ENCODE results near the gene LPIN1.
"Not testable (repeated sequence)": the region's sequence is repeated elsewhere in the genome, so short reads cannot be mapped to it uniquely, and the experiment has no call there.

LPIN1 gene

GRCh38 chr2:11850082-11850481 lies 103.7 kb downstream of the LPIN1 start:
- H3K4me3 Mint-ChIP-seq, result no peak overlapping the region
- peaks cover 3% of the 10 kb centered on the region for H3K36me3 Mint-ChIP-seq (ENCODE audit: low read depth)
- H3K4me1 Mint-ChIP-seq (ENCODE audit: low read depth), result peaks cover 3% of the 10 kb centered on the region
- peaks cover 13% of the 10 kb centered on the region for H3K9me3 Mint-ChIP-seq
- no peak overlapping the region for H3K27ac Mint-ChIP-seq
- peaks cover 5% of the 10 kb centered on the region for H3K27me3 Mint-ChIP-seq

GRCh38 chr2:11852526-11853196 lies 106.2 kb downstream of the LPIN1 start:
- Mint-ChIP-seq H3K36me3 (ENCODE audit: low read depth) (peaks cover under 1% of the 10 kb centered on the region), H3K9me3 (peaks cover 10% of the 10 kb centered on the region), H3K27ac (no peak overlapping the region), H3K27me3 (peaks cover 5% of the 10 kb centered on the region), H3K4me1 (ENCODE audit: low read depth) (peaks cover 22% of the 10 kb centered on the region), H3K4me3 (no peak overlapping the region)

GRCh38 chr2:11853197-11853588 lies 106.8 kb downstream of the LPIN1 start:
- Mint-ChIP-seq H3K4me1 (ENCODE audit: low read depth) (peaks cover 22% of the 10 kb centered on the region), H3K27ac (no peak overlapping the region), H3K36me3 (ENCODE audit: low read depth) (no peaks in the 10 kb centered on the region), H3K27me3 (peaks cover 5% of the 10 kb centered on the region), H3K9me3 (peaks cover 7% of the 10 kb centered on the region), H3K4me3 (no peak overlapping the region)

- Mint-ChIP-seq H3K4me1 (ENCODE audit: low read depth) (peaks cover 22% of the 10 kb centered on the region), H3K36me3 (ENCODE audit: low read depth) (no peaks in the 10 kb centered on the region), H3K27ac (no peak overlapping the region), H3K27me3 (peaks cover 5% of the 10 kb centered on the region), H3K4me3 (no peak overlapping the region), H3K9me3 (peaks cover 16% of the 10 kb centered on the region)
Observed at GRCh38 chr2:11855064-11855760, 108.8 kb downstream of the LPIN1 start.

- Mint-ChIP-seq H3K9me3 (peaks cover 16% of the 10 kb centered on the region), H3K27ac (no peak overlapping the region), H3K27me3 (peaks cover 5% of the 10 kb centered on the region)
Observed at GRCh38 chr2:11856095-11856494, 109.7 kb downstream of the LPIN1 start.

GRCh38 chr2:11858883-11859282 lies 112.5 kb downstream of the LPIN1 start:
- peaks cover 16% of the 10 kb centered on the region for H3K9me3 Mint-ChIP-seq
- peaks cover 44% of the 10 kb centered on the region for H3K4me1 Mint-ChIP-seq (ENCODE audit: low read depth)
- no peak overlapping the region for H3K4me3 Mint-ChIP-seq
- no peaks in the 10 kb centered on the region for H3K36me3 Mint-ChIP-seq (ENCODE audit: low read depth)
- peaks cover 9% of the 10 kb centered on the region for H3K27me3 Mint-ChIP-seq
- H3K27ac Mint-ChIP-seq, result no peak overlapping the region

More at GRCh38 chr2:11856095-11856494, 109.7 kb downstream of the LPIN1 start:
- H3K4me1 Mint-ChIP-seq (ENCODE audit: low read depth), result peaks cover 25% of the 10 kb centered on the region
- H3K36me3 Mint-ChIP-seq (ENCODE audit: low read depth), result no peaks in the 10 kb centered on the region
- no peak overlapping the region for H3K4me3 Mint-ChIP-seq

- Mint-ChIP-seq H3K4me1 (ENCODE audit: low read depth) (peaks cover 53% of the 10 kb centered on the region), H3K9me3 (peaks cover 16% of the 10 kb centered on the region)
- H3K4me3 Mint-ChIP-seq; H3K27me3 Mint-ChIP-seq; H3K36me3 Mint-ChIP-seq (ENCODE audit: low read depth); H3K27ac Mint-ChIP-seq: not testable (repeated sequence)
Observed at GRCh38 chr2:11859975-11860374, 113.5 kb downstream of the LPIN1 start.

GRCh38 chr2:11861044-11861443 lies 114.6 kb downstream of the LPIN1 start:
- Mint-ChIP-seq H3K27me3 (peaks cover 9% of the 10 kb centered on the region), H3K9me3 (peaks cover 16% of the 10 kb centered on the region), H3K27ac (no peak overlapping the region), H3K36me3 (ENCODE audit: low read depth) (no peaks in the 10 kb centered on the region), H3K4me1 (ENCODE audit: low read depth) (peaks cover 49% of the 10 kb centered on the region), H3K4me3 (no peak overlapping the region)

- Mint-ChIP-seq H3K4me3 (no peak overlapping the region), H3K27me3 (peaks cover 9% of the 10 kb centered on the region), H3K9me3 (peaks cover 16% of the 10 kb centered on the region)
Observed at GRCh38 chr2:11862049-11862448, 115.6 kb downstream of the LPIN1 start.

GRCh38 chr2:11863103-11863502 lies 116.7 kb downstream of the LPIN1 start:
- peaks cover 9% of the 10 kb centered on the region for H3K27me3 Mint-ChIP-seq
- H3K9me3 Mint-ChIP-seq, result peaks cover 8% of the 10 kb centered on the region
- H3K4me1 Mint-ChIP-seq (ENCODE audit: low read depth), result peaks cover 54% of the 10 kb centered on the region
- H3K27ac Mint-ChIP-seq, result no peak overlapping the region
- H3K36me3 Mint-ChIP-seq (ENCODE audit: low read depth), result no peaks in the 10 kb centered on the region
- no peak overlapping the region for H3K4me3 Mint-ChIP-seq

More at GRCh38 chr2:11862049-11862448, 115.6 kb downstream of the LPIN1 start:
- Mint-ChIP-seq H3K4me1 (ENCODE audit: low read depth) (peaks cover 52% of the 10 kb centered on the region), H3K36me3 (ENCODE audit: low read depth) (no peaks in the 10 kb centered on the region), H3K27ac (no peak overlapping the region)

GRCh38 chr2:11863513-11864328 lies 117.3 kb downstream of the LPIN1 start:
- H3K4me1 Mint-ChIP-seq (ENCODE audit: low read depth), result peaks cover 54% of the 10 kb centered on the region
- peaks cover 9% of the 10 kb centered on the region for H3K27me3 Mint-ChIP-seq
- H3K27ac Mint-ChIP-seq, result no peak overlapping the region
- no peak overlapping the region for H3K4me3 Mint-ChIP-seq
- H3K9me3 Mint-ChIP-seq, result peaks cover 8% of the 10 kb centered on the region
- H3K36me3 Mint-ChIP-seq (ENCODE audit: low read depth), result no peaks in the 10 kb centered on the region

- Mint-ChIP-seq H3K27me3 (peaks cover 9% of the 10 kb centered on the region), H3K27ac (no peak overlapping the region), H3K4me1 (ENCODE audit: low read depth) (peaks cover 54% of the 10 kb centered on the region), H3K36me3 (ENCODE audit: low read depth) (no peaks in the 10 kb centered on the region), H3K9me3 (no peaks in the 10 kb centered on the region), H3K4me3 (no peak overlapping the region)
Observed at GRCh38 chr2:11864724-11865123, 118.3 kb downstream of the LPIN1 start.

- no peak overlapping the region for H3K4me3 Mint-ChIP-seq
- peaks cover 54% of the 10 kb centered on the region for H3K4me1 Mint-ChIP-seq (ENCODE audit: low read depth)
Observed at GRCh38 chr2:11865378-11865777, 118.9 kb downstream of the LPIN1 start.

GRCh38 chr2:11865805-11866204 lies 119.4 kb downstream of the LPIN1 start:
- Mint-ChIP-seq H3K4me1 (ENCODE audit: low read depth) (peaks cover 58% of the 10 kb centered on the region), H3K27ac (no peak overlapping the region), H3K4me3 (no peak overlapping the region), H3K9me3 (no peaks in the 10 kb centered on the region), H3K36me3 (ENCODE audit: low read depth) (no peaks in the 10 kb centered on the region), H3K27me3 (peaks cover 9% of the 10 kb centered on the region)

More at GRCh38 chr2:11865378-11865777, 118.9 kb downstream of the LPIN1 start:
- no peaks in the 10 kb centered on the region for H3K36me3 Mint-ChIP-seq (ENCODE audit: low read depth)
- no peaks in the 10 kb centered on the region for H3K9me3 Mint-ChIP-seq
- no peak overlapping the region for H3K27ac Mint-ChIP-seq
- H3K27me3 Mint-ChIP-seq, result peaks cover 9% of the 10 kb centered on the region
